WTC11 (cell line): ENCODE results near the gene GLRX2. TPM values are rescaled to one million over a fixed set of nuclear protein-coding genes. Genes with fewer than 3 reads are reported as not detected.

ENCODE experiments used
- ATAC-seq: fragments of 200-7000 bp; cut with Tn5 transposase; 2 replicates; pipeline ENCODE4 v1.10.0; 2021; ENCODE audit warnings: mild to moderate bottlenecking, moderate library complexity
- Bru-seq: library from RNA; stranded (reverse); fragments of 400-500 nt; gene quantifications from one replicate; lab custom pipeline; 2021; lab: Mats Ljungman, UMichigan
- CTCF ChIA-PET: fragments of 300-600 bp; sonication (Branson Sonifier 250); formaldehyde crosslinking; loops from one replicate; lab custom pipeline; 2021; ENCODE audit warnings: antibody characterized with exemption; lab: Charles Lee
- POLR2A ChIA-PET: fragments of 350-600 bp; sonication (Branson Sonifier 250); formaldehyde crosslinking; loops from one replicate; lab custom pipeline; 2021; ENCODE audit warnings: antibody characterized with exemption; lab: Charles Lee
- DNase-seq: peaks from one replicate; pipeline ENCODE4 v3.0.0; 2021; ENCODE audit warnings: low spot score
- H3K27ac Mint-ChIP-seq: 2 replicates; pipeline ENCODE4 v1.8.0; 2021; ENCODE audit warnings: mixed read lengths
- H3K27me3 Mint-ChIP-seq: 2 replicates; pipeline ENCODE4 v1.8.0; 2021; ENCODE audit warnings: low read depth, mild to moderate bottlenecking, moderate library complexity, mixed read lengths
- H3K36me3 Mint-ChIP-seq: 2 replicates; pipeline ENCODE4 v1.8.0; 2021; ENCODE audit warnings: mixed read lengths
- H3K4me1 Mint-ChIP-seq: 2 replicates; pipeline ENCODE4 v1.8.0; 2022; ENCODE audit warnings: mixed read lengths
- H3K4me3 Mint-ChIP-seq: 2 replicates; pipeline ENCODE4 v1.8.0; 2021; ENCODE audit warnings: mild to moderate bottlenecking, moderate library complexity, mixed read lengths
- H3K9me3 Mint-ChIP-seq: 2 replicates; pipeline ENCODE4 v1.8.0; 2021; ENCODE audit warnings: mixed read lengths
- ATF3 ChIP-seq: sonication (generic); formaldehyde crosslinking; conservative IDR thresholded peaks from 2 replicates; pipeline ENCODE4 v1.8.1; 2022; ENCODE audit warnings: mild to moderate bottlenecking, missing genetic modification reagents
- CREB1 ChIP-seq: sonication (generic); formaldehyde crosslinking; IDR thresholded peaks from 2 replicates; pipeline ENCODE4 v1.8.0; 2023; ENCODE audit warnings: mild to moderate bottlenecking, missing genetic modification reagents
- ETV6 ChIP-seq: sonication (generic); formaldehyde crosslinking; IDR thresholded peaks from 2 replicates; pipeline ENCODE4 v1.8.1; 2022; ENCODE audit warnings: mild to moderate bottlenecking, missing genetic modification reagents
- GRHL2 ChIP-seq: fragments of 250-450 bp; sonication (Bioruptor Pico); IDR thresholded peaks from 2 replicates; pipeline ENCODE4 v1.8.0; 2022; ENCODE audit warnings: mild to moderate bottlenecking, moderate library complexity; ENCODE audit not compliant: insufficient replicate concordance, severe bottlenecking
- GTF2I ChIP-seq: fragments of 250-450 bp; sonication (Bioruptor Pico); conservative IDR thresholded peaks from 2 replicates; pipeline ENCODE4 v1.4.0; 2021; ENCODE audit warnings: mild to moderate bottlenecking
- HMGA2 ChIP-seq: fragments of 250-450 bp; sonication (Bioruptor Pico); IDR thresholded peaks from 2 replicates; pipeline ENCODE4 v1.4.0; 2021; ENCODE audit warnings: mild to moderate bottlenecking, moderate library complexity
- JAZF1 ChIP-seq: fragments of 250-450 bp; sonication (Bioruptor Pico); IDR thresholded peaks from 2 replicates; pipeline ENCODE4 v1.9.0; 2021; ENCODE audit warnings: moderate library complexity, mild to moderate bottlenecking, inconsistent platforms
- MXD4 ChIP-seq: fragments of 250-450 bp; sonication (Bioruptor Pico); IDR thresholded peaks from 2 replicates; pipeline ENCODE4 v1.8.0; 2021; ENCODE audit warnings: mild to moderate bottlenecking, moderate library complexity, borderline replicate concordance
- MYBL2 ChIP-seq: sonication (generic); formaldehyde crosslinking; IDR thresholded peaks from 2 replicates; pipeline ENCODE4 v1.8.1; 2023; ENCODE audit warnings: mild to moderate bottlenecking, moderate library complexity, missing genetic modification reagents
- NFYB ChIP-seq: sonication (generic); formaldehyde crosslinking; conservative IDR thresholded peaks from 2 replicates; pipeline ENCODE4 v1.8.0; 2022; ENCODE audit warnings: low read depth, missing genetic modification reagents
- NR3C1 ChIP-seq: sonication (generic); formaldehyde crosslinking; conservative IDR thresholded peaks from 2 replicates; pipeline ENCODE4 v1.8.1; 2023; ENCODE audit warnings: low read depth, mild to moderate bottlenecking, missing genetic modification reagents
- PRRX2 ChIP-seq: fragments of 250-450 bp; sonication (Bioruptor Pico); IDR thresholded peaks from 2 replicates; pipeline ENCODE4 v1.8.0; 2021; ENCODE audit warnings: mild to moderate bottlenecking
- RELA ChIP-seq: sonication (generic); formaldehyde crosslinking; IDR thresholded peaks from 2 replicates; pipeline ENCODE4 v1.8.1; 2022; ENCODE audit warnings: missing genetic modification reagents, mild to moderate bottlenecking, borderline replicate concordance
- STAT6 ChIP-seq: sonication (generic); formaldehyde crosslinking; conservative IDR thresholded peaks from 2 replicates; pipeline ENCODE4 v1.8.1; 2023; ENCODE audit warnings: mild to moderate bottlenecking, low read depth, missing genetic modification reagents, moderate library complexity
- TP53 ChIP-seq: sonication (generic); formaldehyde crosslinking; IDR thresholded peaks from 2 replicates; pipeline ENCODE4 v1.8.1; 2023; ENCODE audit warnings: mild to moderate bottlenecking, missing genetic modification reagents
- USF2 ChIP-seq: sonication (generic); formaldehyde crosslinking; IDR thresholded peaks from 2 replicates; pipeline ENCODE4 v1.8.1; 2023; ENCODE audit warnings: mild to moderate bottlenecking, missing genetic modification reagents, moderate library complexity
- ZNF121 ChIP-seq: sonication (generic); formaldehyde crosslinking; IDR thresholded peaks from 2 replicates; pipeline ENCODE4 v1.8.0; 2023; ENCODE audit warnings: missing genetic modification reagents
- ZNF138 ChIP-seq: sonication (generic); formaldehyde crosslinking; conservative IDR thresholded peaks from 2 replicates; pipeline ENCODE4 v1.8.1; 2022; ENCODE audit warnings: mild to moderate bottlenecking, moderate library complexity, missing genetic modification reagents
- ZNF317 ChIP-seq: sonication (generic); formaldehyde crosslinking; IDR thresholded peaks from 2 replicates; pipeline ENCODE4 v1.8.1; 2023; ENCODE audit warnings: low read depth, mild to moderate bottlenecking, moderate library complexity, missing genetic modification reagents, borderline replicate concordance
- ZNF416 ChIP-seq: fragments of 250-450 bp; sonication (Bioruptor Pico); IDR thresholded peaks from 2 replicates; pipeline ENCODE4 v1.9.0; 2021; ENCODE audit warnings: mild to moderate bottlenecking, inconsistent platforms
- ZNF423 ChIP-seq: fragments of 250-450 bp; sonication (Bioruptor Pico); IDR thresholded peaks from 2 replicates; pipeline ENCODE4 v2.1.2; 2022; ENCODE audit warnings: mild to moderate bottlenecking, moderate library complexity
- ZNF425 ChIP-seq: fragments of 250-450 bp; sonication (Bioruptor Pico); conservative IDR thresholded peaks from 2 replicates; pipeline ENCODE4 v1.9.0; 2021; ENCODE audit warnings: mild to moderate bottlenecking
- ZNF512 ChIP-seq: sonication (generic); formaldehyde crosslinking; IDR thresholded peaks from 2 replicates; pipeline ENCODE4 v1.8.1; 2022; ENCODE audit warnings: missing genetic modification reagents, borderline replicate concordance
- ZSCAN18 ChIP-seq: fragments of 250-450 bp; sonication (Bioruptor Pico); IDR thresholded peaks from 2 replicates; pipeline ENCODE4 v2.1.2; 2022; ENCODE audit warnings: mild to moderate bottlenecking, moderate library complexity
- long read RNA-seq, 3 experiments: library from RNA in 1 of 3; library from capped mRNA in 1 of 3; library from polyadenylated mRNA in 1 of 3; unstranded in 2 of 3; stranded (forward) in 1 of 3; transcript quantifications; one replicate each; pipeline ENCODE4 v2.0.0, GENCODE V29; 2021
- total RNA-seq: library from RNA; stranded (reverse); gene quantifications from 3 replicates; pipeline ENCODE4 v1.2.3, GENCODE V29; 2021

Gene GLRX2
- total RNA-seq = 8.4 to 9.9 TPM (median 8.6 TPM) in 3 replicates
- percentile 64 among the genes with signal in this experiment for Bru-seq, nascent RNA
- long read RNA-seq, experiment 1, full-length matches to known transcripts = 8 of 13 reads
- long read RNA-seq, experiment 1, partial matches to known transcripts = 0 of 13 reads
- long read RNA-seq, experiment 1, other reads (novel, unspliced or antisense) = 5 of 13 reads
- long read RNA-seq, experiment 2, transcript GLRX2-201 (4 exons, 701 nt) = major isoform, 9 of 12 reads
- long read RNA-seq, experiment 2, partial matches to known transcripts = 0 of 12 reads
- long read RNA-seq, experiment 2, other reads (novel, unspliced or antisense) = 3 of 12 reads
- long read RNA-seq, experiment 3, transcript GLRX2-201 (4 exons, 701 nt) = major isoform, 5 of 5 reads
- long read RNA-seq, experiment 3, partial matches to known transcripts = 0 of 5 reads
- long read RNA-seq, experiment 3, other reads (novel, unspliced or antisense) = 0 of 5 reads

GRCh38 chr1:193104907-193105820 lies at the start of gene GLRX2:
Gene GLRX2, minus strand, starts transcription at chr1:193105414. Its CDS starts 32 bp downstream, at chr1:193105382.
- peaks cover 15% of the 10 kb centered on the region for H3K4me1 Mint-ChIP-seq
- DNase-seq (peak; percentile 86), ATAC-seq (peak; percentile 93)
- peak within 1 kb of the TSS; percentile 89 for H3K27ac Mint-ChIP-seq
- no peaks in the 10 kb centered on the region for H3K36me3 Mint-ChIP-seq
- CTCF ChIA-PET = interaction anchor here (0.5 to 2.5 kb wide), 5 partner anchors 17 to 298 kb away, joined by 4 to 13 read pairs (median 5); partner anchors contain the start of gene CDC73
- peaks cover 17% of the 10 kb centered on the region for H3K27me3 Mint-ChIP-seq
- H3K4me3 Mint-ChIP-seq = peak within 1 kb of the TSS; percentile 82
- no peaks in the 10 kb centered on the region for H3K9me3 Mint-ChIP-seq
- POLR2A ChIA-PET = interaction anchor here (0.6 to 2.1 kb wide), 6 partner anchors 8 to 239 kb away, joined by 3 to 15 read pairs (median 6); partner anchors contain the start of genes CDC73, RO60 and UCHL5
- TF ChIP-seq TP53 (CRISPR knock-in tag) = no peak
- no peak for TF ChIP-seq USF2 (CRISPR knock-in tag)
- TF ChIP-seq ZSCAN18 (CRISPR knock-in tag) = no peak
- no peak for TF ChIP-seq GRHL2 (CRISPR knock-in tag)
- no peak for TF ChIP-seq CREB1
- 0 out of 2 replicates have a peak, but pooled peaks have one; percentile 34 for TF ChIP-seq ZNF416 (CRISPR knock-in tag)
- no peak for TF ChIP-seq ATF3 (CRISPR knock-in tag)
- no peak for TF ChIP-seq ZNF138
- no peak for TF ChIP-seq ZNF317 (CRISPR knock-in tag)
- TF ChIP-seq ETV6 (CRISPR knock-in tag) = no peak
- TF ChIP-seq ZNF423 (CRISPR knock-in tag) = no peak
- no peak; the same call in 1 of the 2 replicates for TF ChIP-seq MYBL2
- no peak for TF ChIP-seq HMGA2 (CRISPR knock-in tag)
- TF ChIP-seq ZNF512 = no peak
- peak; percentile 82; the same call in 1 of the 2 replicates for TF ChIP-seq RELA (CRISPR knock-in tag)
- TF ChIP-seq NFYB (CRISPR knock-in tag) = no peak
- no peak for TF ChIP-seq ZNF121 (CRISPR knock-in tag)
- TF ChIP-seq GTF2I (CRISPR knock-in tag) = no peak
- no peak for TF ChIP-seq PRRX2
- no peak for TF ChIP-seq NR3C1 (CRISPR knock-in tag)
- TF ChIP-seq MXD4 (CRISPR knock-in tag) = no peak
- no peak for TF ChIP-seq ZNF425 (CRISPR knock-in tag)
- TF ChIP-seq STAT6 = no peak
- no peak for TF ChIP-seq JAZF1 (CRISPR knock-in tag)
